MCF 10A (cell line): ENCODE data around the gene GSTP1. TPM values are rescaled to one million over a fixed set of nuclear protein-coding genes. Genes with fewer than 3 reads are reported as not detected.

Experiments
- BruUV-seq: library from RNA; stranded (reverse); fragments of 400-500 nt; replicated peaks from 2 replicates; lab custom pipeline; 2021; lab: Mats Ljungman, UMichigan
- CTCF ChIA-PET: fragments of 300-600 bp; sonication (Branson Sonifier 250); formaldehyde crosslinking; extraction: SDS; loops from one replicate; lab custom pipeline; 2021; ENCODE audit warnings: antibody characterized with exemption, inconsistent platforms; lab: Yijun Ruan, JAX
- POLR2A ChIA-PET: fragments of 300-600, 350-650 bp; sonication (Branson Sonifier 250); formaldehyde crosslinking; extraction: SDS; loops from one replicate; lab custom pipeline; 2020; ENCODE audit warnings: antibody characterized with exemption, inconsistent platforms; lab: Yijun Ruan, JAX
- DNase-seq: peaks from one replicate; pipeline ENCODE4 v3.0.0-alpha.2; 2018; ENCODE audit not compliant: unreplicated experiment
- H3K27ac Mint-ChIP-seq: one replicate; pipeline ENCODE4 v1.8.0; 2022; ENCODE audit warnings: mild to moderate bottlenecking, low read depth, mixed read lengths; ENCODE audit not compliant: unreplicated experiment
- H3K27me3 Mint-ChIP-seq: one replicate; pipeline ENCODE4 v1.8.0; 2022; ENCODE audit warnings: mixed read lengths; ENCODE audit not compliant: insufficient read depth, unreplicated experiment
- H3K36me3 Mint-ChIP-seq: one replicate; pipeline ENCODE4 v1.8.0; 2022; ENCODE audit warnings: mild to moderate bottlenecking, moderate library complexity, mixed read lengths; ENCODE audit not compliant: insufficient read depth, unreplicated experiment
- H3K4me1 Mint-ChIP-seq: one replicate; pipeline ENCODE4 v1.8.0; 2022; ENCODE audit warnings: mixed read lengths; ENCODE audit not compliant: insufficient read depth, unreplicated experiment
- H3K4me3 Mint-ChIP-seq: one replicate; pipeline ENCODE4 v1.8.0; 2022; ENCODE audit warnings: mild to moderate bottlenecking, moderate library complexity, mixed read lengths; ENCODE audit not compliant: unreplicated experiment
- H3K9me3 Mint-ChIP-seq: one replicate; pipeline ENCODE4 v1.8.0; 2022; ENCODE audit warnings: mixed read lengths; ENCODE audit not compliant: unreplicated experiment
- intact Hi-C: fragments of 100-400 bp; cut with micrococcal nuclease; formaldehyde crosslinking; loops from 2 replicates; pipeline ENCODE4 v1.14.1; 2022
- total RNA-seq: library from RNA; stranded (reverse); gene quantifications from 2 replicates; pipeline ENCODE4 v1.2.3, GENCODE V29; 2022
- TF ChIP-seq, protein P1 (sequence below): fragments of 200-600 bp; IDR thresholded peaks from one replicate; pipeline ENCODE4 v1.8.0; 2022; ENCODE audit warnings: antibody characterized with exemption, mild to moderate bottlenecking; ENCODE audit not compliant: unreplicated experiment

The GSTP1 gene
- total RNA-seq, 1 experiment from 2014 or later: 1,641 TPM

DNA sequence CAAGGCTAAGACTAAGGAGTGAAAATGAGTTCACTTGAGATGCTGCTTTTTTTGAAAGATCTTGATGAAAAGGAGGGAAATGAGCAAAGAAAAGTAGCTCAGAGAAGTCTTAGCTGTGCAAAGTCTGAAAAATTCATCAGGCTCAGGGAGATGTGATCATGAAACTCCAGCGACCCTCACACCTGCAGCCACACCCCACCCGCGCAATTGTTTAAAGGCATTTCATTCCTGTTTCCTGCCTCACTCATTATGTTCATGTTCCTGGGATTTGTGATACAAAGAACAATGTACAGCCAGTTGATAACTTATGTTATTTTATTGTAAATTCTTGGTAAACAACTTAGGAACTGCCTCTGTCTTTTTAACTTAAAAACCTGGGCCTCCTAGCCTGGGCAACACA lies 8.7 kb upstream of the GSTP1 start:
- ChIA-PET CTCF (interaction anchor here (0.6 to 1.0 kb wide), 3 partner anchors 9 to 57 kb away, joined by 3 to 4 read pairs (median 3); no protein-coding TSS in a partner anchor), POLR2A (interaction anchor here (0.6 kb wide), 1 partner anchor 17 kb away, joined by 3 read pairs; no protein-coding TSS in a partner anchor)
- BruUV-seq: no TSS peak
- intact Hi-C loops: no loop called here
- Mint-ChIP-seq H3K4me3 (no peak overlapping the region), H3K27ac (no peak overlapping the region), H3K36me3 (no peaks in the 10 kb centered on the region), H3K9me3 (no peaks in the 10 kb centered on the region), H3K27me3 (peaks cover 8% of the 10 kb centered on the region), H3K4me1 (peaks cover 11% of the 10 kb centered on the region)
- no peak for DNase-seq
- TF ChIP-seq, protein P1, sequence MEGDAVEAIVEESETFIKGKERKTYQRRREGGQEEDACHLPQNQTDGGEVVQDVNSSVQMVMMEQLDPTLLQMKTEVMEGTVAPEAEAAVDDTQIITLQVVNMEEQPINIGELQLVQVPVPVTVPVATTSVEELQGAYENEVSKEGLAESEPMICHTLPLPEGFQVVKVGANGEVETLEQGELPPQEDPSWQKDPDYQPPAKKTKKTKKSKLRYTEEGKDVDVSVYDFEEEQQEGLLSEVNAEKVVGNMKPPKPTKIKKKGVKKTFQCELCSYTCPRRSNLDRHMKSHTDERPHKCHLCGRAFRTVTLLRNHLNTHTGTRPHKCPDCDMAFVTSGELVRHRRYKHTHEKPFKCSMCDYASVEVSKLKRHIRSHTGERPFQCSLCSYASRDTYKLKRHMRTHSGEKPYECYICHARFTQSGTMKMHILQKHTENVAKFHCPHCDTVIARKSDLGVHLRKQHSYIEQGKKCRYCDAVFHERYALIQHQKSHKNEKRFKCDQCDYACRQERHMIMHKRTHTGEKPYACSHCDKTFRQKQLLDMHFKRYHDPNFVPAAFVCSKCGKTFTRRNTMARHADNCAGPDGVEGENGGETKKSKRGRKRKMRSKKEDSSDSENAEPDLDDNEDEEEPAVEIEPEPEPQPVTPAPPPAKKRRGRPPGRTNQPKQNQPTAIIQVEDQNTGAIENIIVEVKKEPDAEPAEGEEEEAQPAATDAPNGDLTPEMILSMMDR: no peak

DNA sequence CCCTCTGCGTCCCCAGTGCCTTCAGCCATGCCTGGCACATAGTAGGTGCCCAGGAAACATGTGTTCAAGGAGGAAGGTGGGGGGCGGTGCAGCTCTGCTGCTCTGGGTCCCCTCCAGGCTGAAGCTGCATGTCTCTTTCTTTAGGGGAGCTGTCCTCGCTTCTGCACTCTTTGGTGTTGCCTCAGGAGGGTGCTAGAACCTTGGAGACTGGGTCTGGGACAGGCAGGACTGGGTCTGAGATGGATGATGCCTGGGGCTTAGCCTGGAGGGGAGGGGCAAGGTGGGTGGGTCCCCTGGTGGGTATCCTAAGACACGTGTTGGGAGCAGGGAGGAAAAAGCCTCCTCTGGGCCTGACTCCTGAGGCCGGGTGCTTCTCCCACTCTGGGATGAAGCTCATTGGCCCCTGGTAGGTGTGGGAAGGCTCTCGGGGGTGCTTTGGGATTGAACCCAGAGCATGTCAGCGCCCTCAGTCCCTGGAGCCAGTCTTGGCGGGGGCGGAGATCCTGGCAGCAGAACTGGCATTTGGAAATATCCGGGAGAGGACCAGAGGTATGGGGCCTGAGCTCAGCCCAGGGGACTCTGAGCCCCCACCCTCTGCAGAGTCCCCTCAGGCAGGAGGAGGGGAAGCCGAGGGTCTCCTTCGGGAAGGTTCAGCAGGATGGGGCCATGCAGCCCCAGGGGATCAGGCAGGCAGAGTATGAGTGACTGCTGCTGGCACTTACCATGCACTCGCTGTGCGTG lies 6.7 kb upstream of the GSTP1 start:
- ChIA-PET CTCF (interaction anchor here (0.6 to 2.4 kb wide), 4 partner anchors 15 to 41 kb away, joined by 3 to 8 read pairs (median 4); no protein-coding TSS in a partner anchor), POLR2A (no interaction called here)
- H3K4me1 Mint-ChIP-seq: peaks cover 19% of the 10 kb centered on the region
- no peak overlapping the region for H3K27ac Mint-ChIP-seq
- intact Hi-C loops: no loop called here
- DNase-seq: no peak
- no TSS peak for BruUV-seq
- peaks cover under 1% of the 10 kb centered on the region for H3K36me3 Mint-ChIP-seq
- H3K4me3 Mint-ChIP-seq: no peak overlapping the region
- TF ChIP-seq, protein P1: no peak
- H3K9me3 Mint-ChIP-seq: no peaks in the 10 kb centered on the region
- H3K27me3 Mint-ChIP-seq: peaks cover 18% of the 10 kb centered on the region

DNA sequence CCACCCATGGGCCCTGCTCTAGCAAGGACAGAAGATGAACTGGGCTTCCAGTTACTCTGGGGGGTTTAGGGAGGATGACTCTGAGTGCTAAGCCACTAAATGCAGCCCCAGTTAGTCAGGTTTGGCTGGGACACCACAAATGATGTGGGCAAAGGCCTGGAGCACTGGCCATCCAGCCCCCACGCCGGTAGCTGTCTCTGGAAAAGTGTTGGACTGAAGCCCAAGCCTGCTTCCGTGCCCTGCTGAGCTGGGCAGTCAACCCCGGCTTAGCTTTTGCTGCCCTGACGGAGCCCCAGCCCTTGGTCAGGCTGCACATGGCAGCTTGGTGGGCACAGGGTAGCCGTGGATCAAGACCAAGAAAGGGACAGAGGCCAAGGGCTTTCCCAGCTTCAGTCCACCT lies 5.7 kb upstream of the GSTP1 start:
- POLR2A ChIA-PET: interaction anchor here (0.9 kb wide), 1 partner anchor 9 kb away, joined by 3 read pairs; no protein-coding TSS in a partner anchor
- intact Hi-C loops: no loop called here
- no peaks in the 10 kb centered on the region for H3K9me3 Mint-ChIP-seq
- TF ChIP-seq, protein P1: no peak
- CTCF ChIA-PET: interaction anchor here (0.6 to 1.0 kb wide), 3 partner anchors 10 to 81 kb away, joined by 3 to 4 read pairs (median 3); no protein-coding TSS in a partner anchor
- DNase-seq: no peak
- no peak overlapping the region for H3K27ac Mint-ChIP-seq
- H3K27me3 Mint-ChIP-seq: peaks cover 18% of the 10 kb centered on the region
- H3K4me3 Mint-ChIP-seq: no peak overlapping the region
- peaks cover 7% of the 10 kb centered on the region for H3K36me3 Mint-ChIP-seq
- BruUV-seq: no TSS peak
- peaks cover 27% of the 10 kb centered on the region for H3K4me1 Mint-ChIP-seq

DNA sequence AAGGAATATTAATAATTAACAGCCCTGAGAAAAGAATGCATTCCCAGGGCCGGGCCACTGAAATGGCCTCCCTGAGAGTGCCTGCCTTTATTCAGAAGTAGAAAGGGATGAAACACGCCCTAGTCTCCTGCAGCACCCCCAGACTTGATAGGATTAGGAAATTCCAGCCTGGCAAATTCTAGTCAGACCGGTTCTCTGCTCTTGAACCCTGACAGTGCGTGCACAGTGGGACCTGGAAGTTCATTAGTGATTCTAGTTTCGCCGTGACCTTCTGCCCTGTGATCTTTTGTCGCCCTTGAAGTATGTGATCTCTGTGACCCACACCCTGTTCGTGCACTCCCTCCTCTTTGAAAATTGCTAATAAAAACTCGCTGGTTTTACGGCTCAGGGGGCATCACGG lies 2.1 kb upstream of the GSTP1 start:
- TF ChIP-seq, protein P1: no peak
- no TSS peak for BruUV-seq
- Mint-ChIP-seq H3K4me1 (peaks cover 45% of the 10 kb centered on the region), H3K36me3 (peaks cover 39% of the 10 kb centered on the region), H3K9me3 (no peaks in the 10 kb centered on the region), H3K4me3 (no peak overlapping the region), H3K27ac (no peak overlapping the region), H3K27me3 (peaks cover 18% of the 10 kb centered on the region)
- ChIA-PET POLR2A (interaction anchor here (1.1 to 4.4 kb wide), 8 partner anchors 13 to 756 kb away, joined by 3 to 70 read pairs (median 4); partner anchors contain the start of genes POLD4 and TMEM134), CTCF (interaction anchor here (0.5 to 5.2 kb wide), 2 partner anchors 9 to 334 kb away, joined by 3 to 34 read pairs; no protein-coding TSS in a partner anchor)
- intact Hi-C loops: loop anchor here (5.0 kb wide), 1 partner anchor 74 kb away; the partner anchor contains the start of genes CDK2AP2 and PITPNM1
- DNase-seq: no peak
